GM12891 (cell line): ENCODE measurements around the gene FUBP3.

ENCODE experiments used
- POLR2A ChIP-seq: IDR thresholded peaks from 2 replicates; pipeline ENCODE4 v1.6.1; 2011; ENCODE audit warnings: low read depth, low read length, control low read depth
- POLR2AphosphoS5 ChIP-seq: IDR thresholded peaks from 2 replicates; pipeline ENCODE4 v1.6.1; 2011; ENCODE audit warnings: low read depth, low read length, control low read depth

- TF ChIP-seq POLR2A = no peak
- TF ChIP-seq POLR2AphosphoS5 = no peak
Observed at GRCh38 chr9:130599625-130600024, 20.2 kb downstream of the FUBP3 start.
